Endothelial cell of umbilical vein (primary cell): Measurements from ENCODE around the gene MYADM.

Experiments used
- CTCF ChIP-seq, 2 donors: IDR thresholded peaks; 1 replicate in 1 of 2; 2 replicates in 1 of 2; pipeline ENCODE4 v1.5.1; 2011; ENCODE audit warnings: low read length in 2 of 2, mild to moderate bottlenecking in 2 of 2, moderate library complexity in 2 of 2, control low read depth in 1 of 2, inconsistent platforms in 1 of 2, low read depth in 1 of 2; ENCODE audit not compliant: insufficient read depth in 1 of 2; ENCODE audit errors: extremely low read depth in 1 of 2
- EZH2 ChIP-seq: IDR thresholded peaks from 2 replicates; pipeline ENCODE4 v1.6.1; 2012; ENCODE audit warnings: borderline replicate concordance, low read depth, mild to moderate bottlenecking, moderate library complexity, low read length, inconsistent platforms; ENCODE audit not compliant: severe bottlenecking
- GATA2 ChIP-seq: IDR thresholded peaks from 2 replicates; pipeline ENCODE4 v1.7.0; 2011; ENCODE audit warnings: low read depth, mild to moderate bottlenecking, moderate library complexity, mixed read lengths, low read length; ENCODE audit not compliant: insufficient read length, insufficient read depth
- JUN ChIP-seq: IDR thresholded peaks from 2 replicates; pipeline ENCODE4 v1.6.1; 2011; ENCODE audit warnings: borderline replicate concordance, low read depth; ENCODE audit not compliant: insufficient read length, insufficient read depth
- MAX ChIP-seq: IDR thresholded peaks from 2 replicates; pipeline ENCODE4 v1.6.1; 2011; ENCODE audit not compliant: insufficient read depth, insufficient read length
- MYC ChIP-seq: IDR thresholded peaks from one replicate; pipeline ENCODE4 v1.6.1; 2011; ENCODE audit warnings: mild to moderate bottlenecking, low read depth, low read length
- POLR2A ChIP-seq: IDR thresholded peaks from 2 replicates; pipeline ENCODE4 v1.6.1; 2012; ENCODE audit warnings: low read depth, mild to moderate bottlenecking, control low read depth, low read length
- POLR2AphosphoS5 ChIP-seq: IDR thresholded peaks from 2 replicates; pipeline ENCODE4 v1.6.1; 2012; ENCODE audit warnings: low read depth, mild to moderate bottlenecking, control low read depth, low read length, moderate library complexity; ENCODE audit not compliant: insufficient read depth

- TF ChIP-seq POLR2AphosphoS5 (peak; percentile 25), CTCF (IDR thresholded peaks at IDR 0.05; ENCODE audit: extremely low read depth in 1 of 2, insufficient read depth in 1 of 2, low read depth in 1 of 2, low read length in 2 of 2) (no peak), POLR2A (no peak), EZH2 (no peak), JUN (no peak), MYC (no peak), MAX (no peak), GATA2 (no peak)
These were observed 1.5 kb upstream of the MYADM start for GRCh38 chr19:53865918-53866864.
